RWPE2 (cell line): ENCODE measurements around the gene KCNK4.

Source experiments
- ATAC-seq: fragments of 200-7000 bp; cut with Tn5 transposase; 3 replicates; pipeline ENCODE4 v1.9.1; 2021; ENCODE audit warnings: low read depth
- DNase-seq: peaks from one replicate; pipeline ENCODE4 v3.0.0-alpha.2; 2020; ENCODE audit warnings: low spot score
- H3K27ac ChIP-seq: fragments of 450-650 bp; 2 replicates; pipeline ENCODE4 v1.5.1; 2017; ENCODE audit warnings: mild to moderate bottlenecking; ENCODE audit not compliant: poor library complexity, severe bottlenecking
- H3K27me3 ChIP-seq: fragments of 250-450 bp; sonication (Bioruptor Pico); 2 replicates; pipeline ENCODE4 v1.5.1; 2021; ENCODE audit warnings: mild to moderate bottlenecking, moderate library complexity; ENCODE audit not compliant: insufficient read depth, poor library complexity, severe bottlenecking
- H3K36me3 ChIP-seq: fragments of 250-450 bp; sonication (Bioruptor Pico); 2 replicates; pipeline ENCODE4 v1.5.1; 2020; ENCODE audit warnings: low read depth, mild to moderate bottlenecking, moderate library complexity
- H3K4me1 ChIP-seq: fragments of 250-450 bp; sonication (Bioruptor Pico); 2 replicates; pipeline ENCODE4 v1.5.1; 2021; ENCODE audit warnings: mild to moderate bottlenecking, moderate library complexity; ENCODE audit not compliant: insufficient read depth, poor library complexity, severe bottlenecking
- H3K4me3 ChIP-seq: fragments of 250-450 bp; sonication (Bioruptor Pico); 2 replicates; pipeline ENCODE4 v1.5.1; 2021; ENCODE audit warnings: mild to moderate bottlenecking, moderate library complexity; ENCODE audit not compliant: severe bottlenecking
- H3K9me3 ChIP-seq: fragments of 250-450 bp; sonication (Bioruptor Pico); 2 replicates; pipeline ENCODE4 v1.5.1; 2021; ENCODE audit warnings: mild to moderate bottlenecking, moderate library complexity; ENCODE audit not compliant: severe bottlenecking
- TF ChIP-seq, protein P1 (sequence below): fragments of 450-650 bp; IDR thresholded peaks from one replicate; pipeline ENCODE4 v1.5.1; 2017; ENCODE audit warnings: mild to moderate bottlenecking, moderate library complexity; ENCODE audit not compliant: poor library complexity, severe bottlenecking

KCNK4 gene

DNA sequence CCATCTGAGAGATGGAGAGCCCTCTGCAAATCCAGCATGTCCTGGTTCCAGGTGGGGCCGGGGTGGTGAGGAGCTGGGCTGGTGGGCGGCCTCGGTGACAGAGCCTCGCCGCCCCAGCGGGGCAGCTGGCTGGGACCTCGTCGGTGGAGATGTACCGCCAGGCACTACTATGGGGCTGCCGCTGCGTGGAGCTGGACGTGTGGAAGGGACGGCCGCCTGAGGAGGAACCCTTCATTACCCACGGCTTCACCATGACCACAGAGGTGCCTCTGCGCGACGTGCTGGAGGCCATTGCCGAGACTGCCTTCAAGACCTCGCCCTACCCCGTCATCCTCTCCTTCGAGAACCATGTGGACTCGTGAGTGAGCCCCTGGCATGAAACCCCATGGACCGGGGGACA lies 32.7 kb upstream of the KCNK4 start:
- peaks cover 79% of the 10 kb centered on the region for H3K36me3 ChIP-seq
- DNase-seq (no peak), ATAC-seq (no peak)
- TF ChIP-seq, protein P1, sequence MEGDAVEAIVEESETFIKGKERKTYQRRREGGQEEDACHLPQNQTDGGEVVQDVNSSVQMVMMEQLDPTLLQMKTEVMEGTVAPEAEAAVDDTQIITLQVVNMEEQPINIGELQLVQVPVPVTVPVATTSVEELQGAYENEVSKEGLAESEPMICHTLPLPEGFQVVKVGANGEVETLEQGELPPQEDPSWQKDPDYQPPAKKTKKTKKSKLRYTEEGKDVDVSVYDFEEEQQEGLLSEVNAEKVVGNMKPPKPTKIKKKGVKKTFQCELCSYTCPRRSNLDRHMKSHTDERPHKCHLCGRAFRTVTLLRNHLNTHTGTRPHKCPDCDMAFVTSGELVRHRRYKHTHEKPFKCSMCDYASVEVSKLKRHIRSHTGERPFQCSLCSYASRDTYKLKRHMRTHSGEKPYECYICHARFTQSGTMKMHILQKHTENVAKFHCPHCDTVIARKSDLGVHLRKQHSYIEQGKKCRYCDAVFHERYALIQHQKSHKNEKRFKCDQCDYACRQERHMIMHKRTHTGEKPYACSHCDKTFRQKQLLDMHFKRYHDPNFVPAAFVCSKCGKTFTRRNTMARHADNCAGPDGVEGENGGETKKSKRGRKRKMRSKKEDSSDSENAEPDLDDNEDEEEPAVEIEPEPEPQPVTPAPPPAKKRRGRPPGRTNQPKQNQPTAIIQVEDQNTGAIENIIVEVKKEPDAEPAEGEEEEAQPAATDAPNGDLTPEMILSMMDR: no peak
- no peak overlapping the region for H3K27ac ChIP-seq
- no peak overlapping the region for H3K4me3 ChIP-seq
- no peaks in the 10 kb centered on the region for H3K9me3 ChIP-seq
- H3K4me1 ChIP-seq: peaks cover 8% of the 10 kb centered on the region
- no peaks in the 10 kb centered on the region for H3K27me3 ChIP-seq

DNA sequence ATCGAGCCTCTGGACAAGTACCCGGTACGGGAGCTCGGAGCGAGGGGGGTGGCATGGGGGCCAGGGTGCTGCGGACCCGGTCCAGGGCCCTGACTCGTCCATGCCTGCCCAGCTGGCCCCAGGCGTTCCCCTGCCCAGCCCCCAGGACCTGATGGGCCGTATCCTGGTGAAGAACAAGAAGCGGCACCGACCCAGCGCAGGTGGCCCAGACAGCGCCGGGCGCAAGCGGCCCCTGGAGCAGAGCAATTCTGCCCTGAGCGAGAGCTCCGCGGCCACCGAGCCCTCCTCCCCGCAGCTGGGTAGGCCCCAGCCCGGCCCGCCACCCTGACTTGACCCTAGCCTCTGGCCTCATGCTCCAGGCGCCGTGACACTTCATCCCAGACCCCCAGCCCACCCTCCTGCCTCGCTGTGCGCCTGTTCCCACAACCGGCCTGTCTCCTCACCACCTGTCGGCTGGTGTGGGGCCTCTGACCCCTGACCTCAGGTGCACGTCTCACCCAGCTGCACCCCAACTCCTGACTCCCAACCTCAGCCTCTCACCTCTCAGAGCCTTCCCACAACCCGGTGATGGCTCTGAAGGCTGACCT lies 32.1 kb upstream of the KCNK4 start:
- Histone ChIP-seq H3K27me3 (no peaks in the 10 kb centered on the region), H3K27ac (no peak overlapping the region), H3K9me3 (no peaks in the 10 kb centered on the region), H3K4me1 (peaks cover 8% of the 10 kb centered on the region), H3K4me3 (no peak overlapping the region), H3K36me3 (peaks cover 86% of the 10 kb centered on the region)
- DNase-seq: no peak
- ATAC-seq: no peak
- TF ChIP-seq, protein P1: no peak

DNA sequence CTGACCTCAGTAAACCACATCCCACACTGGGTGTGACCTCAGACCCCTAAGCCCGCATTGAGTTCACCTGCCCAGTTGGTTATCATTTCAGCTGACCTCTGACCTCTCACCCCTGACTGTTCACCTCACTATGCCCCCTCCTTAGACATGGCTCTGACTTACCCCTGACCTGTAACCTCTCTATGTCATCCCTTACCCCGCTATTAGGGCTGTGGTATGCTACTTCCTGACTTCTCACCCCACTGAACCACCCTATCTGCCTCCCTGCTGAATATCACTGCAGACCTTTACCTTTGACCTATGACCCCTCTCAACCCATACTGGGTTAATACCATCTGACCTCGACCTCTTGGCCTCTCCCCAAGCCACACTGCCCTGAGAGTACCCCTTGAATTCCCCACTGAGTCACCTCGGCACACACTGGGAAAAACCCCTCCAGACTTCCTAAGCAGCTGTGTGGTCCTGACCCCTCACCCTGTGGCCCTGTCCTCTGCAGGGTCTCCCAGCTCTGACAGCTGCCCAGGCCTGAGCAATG lies 31.5 kb upstream of the KCNK4 start:
- DNase-seq (no peak), ATAC-seq (no peak)
- no peak overlapping the region for H3K4me3 ChIP-seq
- H3K9me3 ChIP-seq: no peaks in the 10 kb centered on the region
- H3K27ac ChIP-seq: no peak overlapping the region
- H3K27me3 ChIP-seq: no peaks in the 10 kb centered on the region
- TF ChIP-seq, protein P1: no peak
- peaks cover 8% of the 10 kb centered on the region for H3K4me1 ChIP-seq
- H3K36me3 ChIP-seq: peaks cover 86% of the 10 kb centered on the region

DNA sequence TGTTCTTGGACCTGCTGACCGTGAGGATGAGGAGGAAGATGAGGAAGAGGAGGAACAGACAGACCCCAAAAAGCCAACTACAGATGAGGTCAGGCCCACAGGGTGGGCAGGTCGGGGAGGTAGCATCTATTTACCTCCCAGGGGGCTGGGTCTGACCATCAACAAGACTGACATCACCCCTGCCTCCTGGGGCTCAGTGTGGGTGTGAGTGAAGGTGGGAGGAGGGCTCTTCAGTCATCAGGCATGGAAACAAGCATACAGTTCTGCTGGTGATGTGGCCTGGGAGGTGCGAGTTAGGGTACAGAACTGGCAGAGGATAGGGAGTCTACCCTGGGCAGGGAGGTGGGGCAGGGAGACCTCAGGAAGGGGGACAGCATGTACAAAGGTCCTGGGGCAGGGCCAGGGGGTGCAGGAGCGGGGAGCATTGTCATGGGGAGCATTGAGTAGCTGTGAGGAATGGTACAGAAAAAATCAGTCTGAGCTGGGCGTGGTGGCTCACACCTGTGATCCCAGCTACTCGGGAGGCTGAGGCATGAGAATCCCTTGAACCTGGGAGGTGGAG lies 30.9 kb upstream of the KCNK4 start:
- Histone ChIP-seq H3K4me3 (no peak overlapping the region), H3K4me1 (peaks cover 8% of the 10 kb centered on the region), H3K27ac (no peak overlapping the region), H3K27me3 (no peaks in the 10 kb centered on the region), H3K9me3 (no peaks in the 10 kb centered on the region), H3K36me3 (peaks cover 80% of the 10 kb centered on the region)
- DNase-seq: no peak
- ATAC-seq: no peak
- TF ChIP-seq, protein P1: no peak

DNA sequence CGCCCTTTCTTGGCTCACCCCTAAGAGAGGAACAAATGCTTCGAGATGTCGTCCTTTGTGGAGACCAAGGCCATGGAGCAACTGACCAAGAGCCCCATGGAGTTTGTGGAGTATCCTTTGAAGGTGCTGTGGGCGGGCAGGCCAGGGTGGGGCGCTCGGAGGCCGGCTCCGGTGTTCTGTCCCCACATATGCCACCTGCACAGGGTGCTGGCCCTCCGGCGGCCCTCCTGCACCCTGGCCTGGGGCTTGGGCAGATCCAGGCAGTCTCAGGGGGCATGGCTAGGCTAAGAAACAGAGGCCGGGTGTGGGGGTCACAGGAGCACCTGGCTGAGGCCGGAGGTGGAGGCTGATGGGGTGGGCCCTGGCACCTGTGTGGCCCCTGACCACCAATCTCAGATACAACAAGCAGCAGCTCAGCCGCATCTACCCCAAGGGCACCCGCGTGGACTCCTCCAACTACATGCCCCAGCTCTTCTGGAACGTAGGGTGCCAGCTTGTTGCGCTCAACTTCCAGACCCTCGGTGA lies 29.5 kb upstream of the KCNK4 start:
- Histone ChIP-seq H3K4me3 (no peak overlapping the region), H3K4me1 (peaks cover 8% of the 10 kb centered on the region), H3K27me3 (no peaks in the 10 kb centered on the region), H3K9me3 (no peaks in the 10 kb centered on the region), H3K27ac (no peak overlapping the region), H3K36me3 (peaks cover 77% of the 10 kb centered on the region)
- TF ChIP-seq, protein P1: no peak
- no peak for ATAC-seq
- DNase-seq: no peak
